Stomach smooth muscle (tissue), 2 donors: ENCODE measurements around the gene PIAS1.

Experiments
- H3K27ac ChIP-seq: one replicate; pipeline ENCODE4 v1.7.0; 2013; ENCODE audit warnings: mild to moderate bottlenecking, low read length, inconsistent platforms
- H3K27me3 ChIP-seq, 2 donors: one replicate each; pipeline ENCODE4 v1.7.0; 2013; ENCODE audit warnings: low read length in 2 of 2; ENCODE audit not compliant: insufficient read depth in 2 of 2, control insufficient read depth in 1 of 2
- H3K36me3 ChIP-seq, 2 donors: one replicate each; pipeline ENCODE4 v1.7.0; 2013; ENCODE audit warnings: low read length in 2 of 2; ENCODE audit not compliant: control insufficient read depth in 2 of 2, insufficient read depth in 2 of 2
- H3K4me1 ChIP-seq: one replicate; pipeline ENCODE4 v1.7.0; 2013; ENCODE audit warnings: low read length; ENCODE audit not compliant: control insufficient read depth, insufficient read depth
- H3K4me3 ChIP-seq, 2 donors: one replicate each; pipeline ENCODE4 v1.7.0; 2013; ENCODE audit warnings: low read length in 2 of 2
- H3K9ac ChIP-seq, 2 donors: one replicate each; pipeline ENCODE4 v1.7.0; 2013; ENCODE audit warnings: low read length in 2 of 2, mild to moderate bottlenecking in 1 of 2
- H3K9me3 ChIP-seq, 2 donors: one replicate each; pipeline ENCODE4 v1.7.0; 2013; ENCODE audit warnings: low read length in 2 of 2; ENCODE audit not compliant: control insufficient read depth in 2 of 2
- donor health status: healthy.
- donor health status: Pancreatic carcinoma.

Gene PIAS1

DNA sequence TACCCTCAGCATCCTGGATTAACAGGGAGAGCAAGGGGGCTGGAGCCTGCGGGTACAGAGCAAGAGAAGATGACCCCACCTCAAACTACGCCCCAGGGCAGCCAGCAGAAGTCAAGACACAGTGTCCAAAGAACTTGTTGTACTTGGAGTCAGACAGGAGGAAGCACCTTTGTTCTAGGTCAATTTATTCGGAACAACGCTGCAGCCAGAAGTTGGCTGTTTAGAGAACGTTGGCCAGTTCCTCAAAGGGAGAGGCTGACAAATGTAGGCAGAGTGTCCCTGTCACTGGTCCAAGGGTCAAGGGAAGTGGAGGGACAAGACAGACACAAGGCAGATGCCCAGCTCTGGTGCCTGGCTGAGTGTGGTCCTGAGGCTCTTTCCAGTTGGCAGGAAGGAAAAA, 32.1 kb upstream of the PIAS1 start:
- H3K27me3 ChIP-seq: no peaks in the 10 kb centered on the region
- no peaks in the 10 kb centered on the region for H3K36me3 ChIP-seq
- H3K4me3 ChIP-seq: no peak overlapping the region
- H3K9me3 ChIP-seq: no peaks in the 10 kb centered on the region
- H3K9ac ChIP-seq: no peak overlapping the region
- H3K4me1 ChIP-seq: peaks cover 2% of the 10 kb centered on the region
- no peak overlapping the region for H3K27ac ChIP-seq

- no peaks in the 10 kb centered on the region for H3K36me3 ChIP-seq
- no peaks in the 10 kb centered on the region for H3K9me3 ChIP-seq
- no peaks in the 10 kb centered on the region for H3K27me3 ChIP-seq
- H3K9ac ChIP-seq: no peak overlapping the region
- no peak overlapping the region for H3K27ac ChIP-seq
- H3K4me1 ChIP-seq: peaks cover 2% of the 10 kb centered on the region
- H3K4me3 ChIP-seq: no peak overlapping the region
Observed at GRCh38 chr15:68023307-68024101, 30.6 kb upstream of the PIAS1 start.

DNA sequence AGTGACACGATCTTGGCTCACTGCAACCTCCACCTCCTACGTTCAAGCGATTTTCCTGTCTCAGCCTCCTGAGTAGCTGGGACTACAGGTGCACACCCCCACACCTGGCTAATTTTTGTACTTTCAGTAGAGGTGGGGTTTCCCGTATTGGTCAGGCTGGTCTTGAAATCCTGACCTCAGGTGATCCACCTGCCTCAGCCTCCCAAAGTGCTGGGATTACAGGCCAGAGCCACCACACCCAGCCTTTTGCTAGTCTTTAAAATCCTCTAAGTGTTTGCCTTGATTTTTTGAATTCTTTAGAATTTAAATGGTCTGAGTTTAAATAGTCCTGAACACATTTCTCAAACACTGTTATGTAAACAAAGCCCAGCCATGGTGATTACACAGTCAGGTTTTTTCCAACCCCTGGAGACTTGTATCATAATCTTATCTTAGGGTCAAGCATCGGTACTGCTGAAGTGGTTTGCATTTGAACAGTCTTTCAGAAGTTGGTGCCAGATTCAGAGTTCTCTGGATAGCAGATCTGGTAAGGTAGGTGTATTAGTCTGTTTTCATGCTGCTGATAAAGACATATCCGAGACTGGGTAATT, 28.2 kb upstream of the PIAS1 start:
- Histone ChIP-seq H3K9me3 (no peaks in the 10 kb centered on the region), H3K9ac (no peak overlapping the region)

DNA sequence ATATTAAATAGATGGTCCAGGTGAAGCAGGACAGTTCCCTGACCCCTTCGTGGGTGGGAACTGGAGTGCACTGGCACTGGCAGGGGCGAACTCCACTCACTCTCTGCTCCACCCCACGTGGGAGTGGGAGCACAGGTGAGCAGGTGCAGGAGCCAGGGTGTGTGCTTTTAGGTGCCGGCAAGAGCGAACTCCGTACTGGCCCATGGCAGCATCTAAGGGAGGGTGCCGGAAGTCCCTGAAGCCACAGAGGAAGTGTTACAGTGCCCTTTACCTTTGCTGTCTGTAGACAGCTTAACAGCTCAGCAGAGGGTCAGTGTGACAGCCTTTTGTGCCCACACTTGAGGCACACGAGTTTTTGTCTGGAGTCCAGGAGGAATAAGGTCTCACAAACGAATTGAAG, 26.7 kb upstream of the PIAS1 start:
- Histone ChIP-seq H3K27ac (no peak overlapping the region), H3K4me3 (no peak overlapping the region), H3K4me1 (no peaks in the 10 kb centered on the region), H3K36me3 (no peaks in the 10 kb centered on the region), H3K9me3 (no peaks in the 10 kb centered on the region), H3K27me3 (no peaks in the 10 kb centered on the region), H3K9ac (no peak overlapping the region)

More for the DNA sequence above, 28.2 kb upstream of the PIAS1 start:
- no peaks in the 10 kb centered on the region for H3K36me3 ChIP-seq
- H3K4me3 ChIP-seq: no peak overlapping the region
- H3K4me1 ChIP-seq: peaks cover 2% of the 10 kb centered on the region
- H3K27me3 ChIP-seq: no peaks in the 10 kb centered on the region
- no peak overlapping the region for H3K27ac ChIP-seq

DNA sequence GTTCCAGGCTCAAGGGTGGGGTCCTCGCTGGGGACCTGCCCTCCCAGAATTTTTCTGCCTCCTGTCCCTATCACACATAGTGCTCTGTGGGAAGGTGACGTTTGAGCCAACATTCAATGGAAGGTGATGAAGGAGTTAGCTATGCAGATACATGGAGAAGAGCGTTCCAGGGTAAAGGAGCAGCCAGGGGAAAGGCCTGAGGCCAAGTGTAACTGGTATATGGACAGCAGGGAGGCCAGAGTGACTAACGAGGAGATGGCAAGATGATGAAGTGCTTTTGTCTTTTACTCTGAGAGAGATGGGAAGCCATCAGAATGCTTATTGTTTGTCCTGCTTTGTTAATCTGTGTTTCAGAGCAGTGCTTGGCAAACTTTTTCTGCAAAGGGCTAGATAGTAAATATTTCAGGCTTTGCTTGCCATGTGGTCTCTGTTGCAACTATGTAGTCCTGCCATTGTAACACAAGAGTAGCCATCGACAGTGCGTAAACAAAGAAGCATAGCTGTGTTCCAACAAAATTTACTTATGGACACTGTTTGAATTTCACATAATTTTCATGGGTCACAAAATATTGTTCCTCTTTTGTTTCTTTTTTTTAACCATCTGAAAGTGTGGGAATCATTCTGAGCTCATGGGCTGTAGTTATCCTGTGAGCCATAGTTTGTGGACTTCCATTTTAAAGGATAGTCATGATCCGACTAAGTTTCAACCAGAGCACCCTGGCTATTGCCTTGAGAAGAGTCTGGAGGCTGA, 25.8 kb upstream of the PIAS1 start:
- no peak overlapping the region for H3K4me3 ChIP-seq
- no peaks in the 10 kb centered on the region for H3K27me3 ChIP-seq
- H3K9me3 ChIP-seq: no peaks in the 10 kb centered on the region
- no peaks in the 10 kb centered on the region for H3K4me1 ChIP-seq
- no peak overlapping the region for H3K9ac ChIP-seq
- H3K27ac ChIP-seq: no peak overlapping the region
- no peaks in the 10 kb centered on the region for H3K36me3 ChIP-seq

DNA sequence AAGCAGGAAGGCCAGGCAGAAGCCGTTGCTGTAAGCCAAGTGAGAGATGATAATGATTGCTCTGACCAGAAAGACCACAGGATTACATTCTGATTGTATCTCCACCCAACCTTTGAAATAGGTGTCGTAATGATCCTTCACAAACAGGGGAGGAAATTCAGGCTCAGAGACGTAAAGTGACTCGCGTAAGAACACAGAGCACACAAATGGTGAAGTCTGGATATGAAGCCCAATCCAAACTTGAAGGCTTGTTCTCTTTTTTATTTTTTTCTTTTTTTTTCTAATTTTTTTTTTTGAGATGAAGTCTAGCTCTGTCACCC, 25.3 kb upstream of the PIAS1 start:
- no peaks in the 10 kb centered on the region for H3K36me3 ChIP-seq
- H3K27ac ChIP-seq: no peak overlapping the region

DNA sequence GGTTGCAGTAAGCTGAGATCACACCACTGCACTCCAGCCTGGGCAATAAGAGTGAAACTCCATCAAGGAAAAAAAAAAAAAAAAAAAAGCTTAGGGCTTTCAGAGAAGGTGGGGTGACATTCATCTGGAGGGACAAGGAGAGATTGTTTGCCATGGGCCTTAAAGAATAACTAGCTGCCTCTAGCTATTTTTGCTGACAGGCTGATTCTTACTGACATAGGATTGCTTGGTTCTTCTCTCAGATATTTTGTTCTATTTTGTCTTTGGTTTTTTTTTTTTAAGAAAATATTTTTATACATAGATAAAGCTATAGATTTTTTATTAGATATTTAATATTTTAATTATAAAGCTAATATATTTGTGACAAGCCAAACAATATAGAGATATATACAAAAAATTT, 24.2 kb upstream of the PIAS1 start:
- no peak overlapping the region for H3K27ac ChIP-seq
- H3K27me3 ChIP-seq: no peaks in the 10 kb centered on the region
- H3K9ac ChIP-seq: no peak overlapping the region
- H3K9me3 ChIP-seq: no peaks in the 10 kb centered on the region
- no peaks in the 10 kb centered on the region for H3K36me3 ChIP-seq
- H3K4me3 ChIP-seq: no peak overlapping the region
- no peaks in the 10 kb centered on the region for H3K4me1 ChIP-seq

More for the DNA sequence above, 25.3 kb upstream of the PIAS1 start:
- no peak overlapping the region for H3K4me3 ChIP-seq
- no peak overlapping the region for H3K9ac ChIP-seq
- H3K9me3 ChIP-seq: no peaks in the 10 kb centered on the region
- H3K27me3 ChIP-seq: no peaks in the 10 kb centered on the region
- H3K4me1 ChIP-seq: no peaks in the 10 kb centered on the region

- H3K36me3 ChIP-seq: no peaks in the 10 kb centered on the region
- H3K4me3 ChIP-seq: no peak overlapping the region
- no peaks in the 10 kb centered on the region for H3K4me1 ChIP-seq
- H3K27me3 ChIP-seq: no peaks in the 10 kb centered on the region
- H3K9me3 ChIP-seq: no peaks in the 10 kb centered on the region
- H3K9ac ChIP-seq: no peak overlapping the region
- H3K27ac ChIP-seq: no peak overlapping the region
Observed at GRCh38 chr15:68031404-68031803, 22.7 kb upstream of the PIAS1 start.

- no peaks in the 10 kb centered on the region for H3K9me3 ChIP-seq
- no peak overlapping the region for H3K9ac ChIP-seq
- no peak overlapping the region for H3K27ac ChIP-seq
Observed at GRCh38 chr15:68032672-68033071, 21.4 kb upstream of the PIAS1 start.

DNA sequence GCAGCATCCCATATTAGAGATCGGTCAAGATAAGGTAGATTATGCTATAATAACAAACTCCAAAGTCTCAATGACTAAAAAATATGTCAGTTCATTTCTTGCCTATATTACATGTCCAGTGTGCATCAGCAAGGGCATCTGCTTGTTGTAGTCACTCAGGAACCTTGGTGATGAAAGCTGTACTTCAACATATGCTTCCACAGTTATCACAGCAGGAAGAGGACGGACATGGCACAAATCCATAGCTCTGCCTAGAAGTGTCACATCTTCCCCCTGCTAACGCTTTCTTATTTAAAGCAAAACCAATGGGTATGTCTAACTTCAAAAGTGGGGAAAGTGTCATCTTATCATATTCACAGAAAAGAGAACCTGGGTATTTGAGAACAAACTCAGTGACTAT, 20.0 kb upstream of the PIAS1 start:
- Histone ChIP-seq H3K4me3 (no peak overlapping the region), H3K9ac (no peak overlapping the region), H3K36me3 (no peaks in the 10 kb centered on the region), H3K4me1 (no peaks in the 10 kb centered on the region), H3K9me3 (no peaks in the 10 kb centered on the region), H3K27me3 (no peaks in the 10 kb centered on the region), H3K27ac (no peak overlapping the region)

More at GRCh38 chr15:68032672-68033071, 21.4 kb upstream of the PIAS1 start:
- Histone ChIP-seq H3K27me3 (no peaks in the 10 kb centered on the region), H3K36me3 (no peaks in the 10 kb centered on the region), H3K4me1 (no peaks in the 10 kb centered on the region), H3K4me3 (no peak overlapping the region)
